Measurements from ENCODE around the gene SIRT3. TPM values are rescaled to one million over a fixed set of nuclear protein-coding genes. Genes with fewer than 3 reads are reported as not detected.
"Not testable (repeated sequence)": the region's sequence is repeated elsewhere in the genome, so short reads cannot be mapped to it uniquely, and the experiment has no call there.

Gene SIRT3
- total RNA-seq, 2 experiments from 2014 or later, result 24.3 to 25.2 TPM

DNA sequence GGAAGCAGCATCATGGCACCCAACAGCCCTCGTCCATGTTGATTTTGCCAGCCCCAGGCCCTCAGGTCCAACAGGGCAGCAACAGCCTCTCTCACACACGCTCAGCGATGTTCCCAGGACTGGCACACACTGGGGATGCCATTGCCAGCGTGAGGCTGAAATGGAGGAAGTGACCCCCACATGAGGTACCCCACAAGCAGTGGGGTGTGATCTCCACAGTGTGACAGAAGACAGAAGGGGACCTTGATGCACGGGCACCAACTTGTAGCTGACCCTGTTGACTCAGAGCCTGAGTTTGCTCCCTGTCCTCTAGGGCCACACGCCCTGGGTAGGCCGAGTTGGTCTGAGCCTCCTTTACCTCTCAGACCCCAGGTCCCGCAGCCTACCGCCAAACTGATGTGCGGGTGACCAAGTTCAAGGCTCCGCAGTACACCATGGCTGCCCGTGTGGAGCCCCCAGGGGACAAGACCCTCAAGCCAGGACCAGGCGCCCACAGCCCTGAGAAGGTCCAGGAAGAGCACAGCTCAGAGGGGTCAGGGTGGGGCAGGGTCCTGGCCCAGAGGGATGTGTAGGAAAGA lies 37.0 kb downstream of the SIRT3 start:
- Mint-ChIP-seq H3K9me3 (no peaks in the 10 kb centered on the region), H3K4me1 (peaks cover 22% of the 10 kb centered on the region), H3K27ac (no peak overlapping the region), H3K27me3 (no peaks in the 10 kb centered on the region), H3K36me3 (peaks cover 7% of the 10 kb centered on the region), H3K4me3 (no peak overlapping the region)
- DNase-seq (no peak), ATAC-seq (ENCODE audit: low read depth) (no peak)
- POLR2A ChIA-PET, result no interaction called here

GRCh38 chr11:198236-198806 lies 37.8 kb downstream of the SIRT3 start:
- no peaks in the 10 kb centered on the region for H3K9me3 Mint-ChIP-seq
- no peaks in the 10 kb centered on the region for H3K27me3 Mint-ChIP-seq
- DNase-seq, result peak; percentile 28
- no peak overlapping the region for H3K27ac Mint-ChIP-seq
- POLR2A ChIA-PET, result interaction anchor here (1.9 kb wide), 1 partner anchor 8 kb away, joined by 10 read pairs; the partner anchor contains the start of genes BET1L and RIC8A
- peaks cover 16% of the 10 kb centered on the region for H3K4me1 Mint-ChIP-seq
- peaks cover 5% of the 10 kb centered on the region for H3K36me3 Mint-ChIP-seq
- ATAC-seq (ENCODE audit: low read depth), result no peak
- no peak overlapping the region for H3K4me3 Mint-ChIP-seq

GRCh38 chr11:197741-198235 lies 38.4 kb downstream of the SIRT3 start:
- Mint-ChIP-seq H3K4me3 (no peak overlapping the region), H3K27me3 (no peaks in the 10 kb centered on the region), H3K36me3 (peaks cover 2% of the 10 kb centered on the region), H3K27ac (no peak overlapping the region), H3K4me1 (peaks cover 12% of the 10 kb centered on the region), H3K9me3 (no peaks in the 10 kb centered on the region)
- no peak for DNase-seq
- no peak for ATAC-seq (ENCODE audit: low read depth)
- POLR2A ChIA-PET, result interaction anchor here (1.9 kb wide), 1 partner anchor 9 kb away, joined by 10 read pairs; the partner anchor contains the start of genes BET1L and RIC8A

- Mint-ChIP-seq H3K4me1 (peaks cover 9% of the 10 kb centered on the region), H3K27ac (no peak overlapping the region), H3K4me3 (no peak overlapping the region), H3K9me3 (no peaks in the 10 kb centered on the region), H3K27me3 (no peaks in the 10 kb centered on the region), H3K36me3 (peaks cover 2% of the 10 kb centered on the region)
- DNase-seq (peak; percentile 30), ATAC-seq (ENCODE audit: low read depth) (no peak)
- POLR2A ChIA-PET, result interaction anchor here (1.9 kb wide), 1 partner anchor 9 kb away, joined by 10 read pairs; the partner anchor contains the start of genes BET1L and RIC8A
These were observed 39.1 kb downstream of the SIRT3 start for GRCh38 chr11:196786-197731.

- H3K4me3 Mint-ChIP-seq; H3K4me1 Mint-ChIP-seq; ATAC-seq (ENCODE audit: low read depth); H3K9me3 Mint-ChIP-seq; H3K27ac Mint-ChIP-seq; H3K36me3 Mint-ChIP-seq; POLR2A ChIA-PET; H3K27me3 Mint-ChIP-seq: not testable (repeated sequence)
- peak; percentile 34 for DNase-seq
These were observed 42.7 kb downstream of the SIRT3 start for GRCh38 chr11:193481-193880.

- DNase-seq; H3K4me1 Mint-ChIP-seq; ATAC-seq (ENCODE audit: low read depth); POLR2A ChIA-PET; H3K9me3 Mint-ChIP-seq; H3K27me3 Mint-ChIP-seq; H3K4me3 Mint-ChIP-seq; H3K36me3 Mint-ChIP-seq: not testable (repeated sequence)
- H3K27ac Mint-ChIP-seq, result peak within 1 kb of the TSS; percentile 60
These were observed 43.4 kb downstream of the SIRT3 start, which contains the start of gene SCGB1C1 for GRCh38 chr11:192674-193128. SCGB1C1 (plus strand) TSS chr11:193078; CDS start chr11:193100, 22 bp downstream.

GRCh38 chr11:191490-192478 lies 44.4 kb downstream of the SIRT3 start:
- POLR2A ChIA-PET, H3K27me3 Mint-ChIP-seq, H3K36me3 Mint-ChIP-seq, H3K9me3 Mint-ChIP-seq, H3K4me3 Mint-ChIP-seq, H3K4me1 Mint-ChIP-seq: not testable (repeated sequence)
- ATAC-seq (ENCODE audit: low read depth) (peak; percentile 80), DNase-seq (peak; percentile 65)
- H3K27ac Mint-ChIP-seq, result peak overlapping the region; percentile 60

DNA sequence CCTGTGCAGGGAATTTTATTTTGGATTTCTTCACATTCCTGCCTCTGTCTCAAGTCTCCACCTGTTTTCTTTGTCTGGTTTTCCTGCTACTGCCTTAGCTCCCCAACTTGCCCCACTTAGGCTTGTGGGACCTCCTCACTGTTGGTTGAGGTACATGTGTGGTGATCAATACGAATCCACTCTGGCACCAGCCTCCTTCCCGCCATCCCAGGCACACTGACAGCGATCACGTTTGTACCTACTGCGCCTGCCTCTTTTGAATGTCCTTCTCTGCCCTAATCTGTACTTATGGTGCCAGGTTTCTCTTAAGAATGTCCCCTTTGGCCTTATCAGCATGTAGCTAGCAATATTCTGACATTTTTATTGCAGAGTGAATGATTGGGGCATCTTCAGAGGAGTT lies 45.6 kb downstream of the SIRT3 start:
- DNase-seq; H3K4me3 Mint-ChIP-seq; H3K27me3 Mint-ChIP-seq; POLR2A ChIA-PET; H3K36me3 Mint-ChIP-seq; H3K27ac Mint-ChIP-seq; ATAC-seq (ENCODE audit: low read depth); H3K4me1 Mint-ChIP-seq; H3K9me3 Mint-ChIP-seq: not testable (repeated sequence)

- H3K27me3 Mint-ChIP-seq, POLR2A ChIA-PET, H3K27ac Mint-ChIP-seq, H3K4me1 Mint-ChIP-seq, H3K36me3 Mint-ChIP-seq, H3K9me3 Mint-ChIP-seq, H3K4me3 Mint-ChIP-seq: not testable (repeated sequence)
- ATAC-seq (ENCODE audit: low read depth), result peak; percentile 57
- peak; percentile 41 for DNase-seq
These were observed 46.3 kb downstream of the SIRT3 start for GRCh38 chr11:189843-190311.

GRCh38 chr11:189200-189783 lies 46.9 kb downstream of the SIRT3 start:
- ATAC-seq (ENCODE audit: low read depth); H3K36me3 Mint-ChIP-seq; H3K4me1 Mint-ChIP-seq; POLR2A ChIA-PET; H3K27me3 Mint-ChIP-seq; H3K27ac Mint-ChIP-seq; H3K4me3 Mint-ChIP-seq; H3K9me3 Mint-ChIP-seq: not testable (repeated sequence)
- DNase-seq, result peak; percentile 30

DNA sequence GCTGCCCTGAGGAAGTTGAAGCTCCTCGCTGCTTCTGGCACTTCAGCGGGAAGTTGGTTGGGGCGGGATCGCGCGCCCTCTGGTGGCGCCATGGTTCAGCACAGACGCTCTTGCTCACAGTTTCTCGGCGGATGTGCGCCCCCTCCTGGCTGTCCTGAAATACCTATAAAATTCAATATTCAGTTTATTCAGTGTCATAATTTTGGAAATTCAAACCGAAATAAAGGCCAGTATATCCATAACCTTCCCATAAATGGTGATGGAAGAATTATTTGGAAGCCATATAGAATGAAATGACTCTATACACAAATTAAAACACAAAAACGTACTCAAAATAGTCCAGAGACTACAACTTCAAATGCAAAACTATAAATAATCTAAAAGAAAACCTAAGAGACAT lies 55.9 kb downstream of the SIRT3 start:
- H3K27me3 Mint-ChIP-seq, H3K27ac Mint-ChIP-seq: not testable (repeated sequence)

More for the DNA sequence above, 55.9 kb downstream of the SIRT3 start:
- H3K9me3 Mint-ChIP-seq; H3K36me3 Mint-ChIP-seq; POLR2A ChIA-PET; H3K4me1 Mint-ChIP-seq; H3K4me3 Mint-ChIP-seq; DNase-seq; ATAC-seq (ENCODE audit: low read depth): not testable (repeated sequence)
